ENCODE data around the gene LAMTOR3. TPM values are rescaled to one million over a fixed set of nuclear protein-coding genes. Genes with fewer than 3 reads are reported as not detected.

LAMTOR3 gene
- total RNA-seq, 1 experiment from 2014 or later, result 30.6 TPM

- H3K14ac ChIP-seq (ENCODE audit: insufficient read depth, low read length), result no peak overlapping the region
- H4K5ac ChIP-seq (ENCODE audit: insufficient read length, low read depth, low read length), result no peak overlapping the region
- H2AFZ ChIP-seq (ENCODE audit: low read length), result no peak overlapping the region
- H3K4me1 ChIP-seq (ENCODE audit: insufficient read depth, low read length), result no peaks in the 10 kb centered on the region
- no peak overlapping the region for H2BK12ac ChIP-seq (ENCODE audit: insufficient read length, low read depth, low read length)
- H3K27me3 Mint-ChIP-seq (ENCODE audit: low read depth), result no peaks in the 10 kb centered on the region
- H2AK5ac ChIP-seq (ENCODE audit: insufficient read length, low read length), result no peak overlapping the region
- H2BK5ac ChIP-seq (ENCODE audit: insufficient read length, low read length), result no peak overlapping the region
- no peak overlapping the region for H3T11ph ChIP-seq (ENCODE audit: low read length)
- peaks cover 12% of the 10 kb centered on the region for H3K23me2 ChIP-seq (ENCODE audit: insufficient read length, low read depth, low read length, poor library complexity, severe bottlenecking)
- no peak overlapping the region for H3K9ac ChIP-seq (ENCODE audit: extremely low read depth, insufficient read length, low read length)
- H3K4me2 ChIP-seq (ENCODE audit: insufficient read depth, insufficient read length, low read length), result no peak overlapping the region
- H3K79me2 ChIP-seq (ENCODE audit: insufficient read depth, low read length), result 0 out of 2 replicates have a peak, but pooled peaks cover 1% of the 10 kb centered on the region
- no peak overlapping the region for H3K56ac ChIP-seq (ENCODE audit: insufficient read length, low read depth, low read length)
- no peaks in the 10 kb centered on the region for H4K20me1 ChIP-seq (ENCODE audit: control insufficient read depth, insufficient read depth, insufficient read length)
- H3K27ac Mint-ChIP-seq, result no peak overlapping the region
- peaks cover 8% of the 10 kb centered on the region in 2 experiments for H3K4me1 Mint-ChIP-seq
- no peak for DNase-seq
- no peak overlapping the region for H4K8ac ChIP-seq (replicated peaks; ENCODE audit: insufficient read length, low read depth, low read length)
- TF ChIP-seq, protein P1, sequence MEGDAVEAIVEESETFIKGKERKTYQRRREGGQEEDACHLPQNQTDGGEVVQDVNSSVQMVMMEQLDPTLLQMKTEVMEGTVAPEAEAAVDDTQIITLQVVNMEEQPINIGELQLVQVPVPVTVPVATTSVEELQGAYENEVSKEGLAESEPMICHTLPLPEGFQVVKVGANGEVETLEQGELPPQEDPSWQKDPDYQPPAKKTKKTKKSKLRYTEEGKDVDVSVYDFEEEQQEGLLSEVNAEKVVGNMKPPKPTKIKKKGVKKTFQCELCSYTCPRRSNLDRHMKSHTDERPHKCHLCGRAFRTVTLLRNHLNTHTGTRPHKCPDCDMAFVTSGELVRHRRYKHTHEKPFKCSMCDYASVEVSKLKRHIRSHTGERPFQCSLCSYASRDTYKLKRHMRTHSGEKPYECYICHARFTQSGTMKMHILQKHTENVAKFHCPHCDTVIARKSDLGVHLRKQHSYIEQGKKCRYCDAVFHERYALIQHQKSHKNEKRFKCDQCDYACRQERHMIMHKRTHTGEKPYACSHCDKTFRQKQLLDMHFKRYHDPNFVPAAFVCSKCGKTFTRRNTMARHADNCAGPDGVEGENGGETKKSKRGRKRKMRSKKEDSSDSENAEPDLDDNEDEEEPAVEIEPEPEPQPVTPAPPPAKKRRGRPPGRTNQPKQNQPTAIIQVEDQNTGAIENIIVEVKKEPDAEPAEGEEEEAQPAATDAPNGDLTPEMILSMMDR (conservative IDR thresholded peaks at IDR 0.05), result no peak
- no peaks in the 10 kb centered on the region for H3K9me3 Mint-ChIP-seq
- no peak overlapping the region for H3K23ac ChIP-seq (ENCODE audit: insufficient read length, low read depth, low read length)
- no peaks in the 10 kb centered on the region for H3K36me3 Mint-ChIP-seq (ENCODE audit: insufficient read depth in 1 of 3, low read depth in 3 of 3)
- no peak overlapping the region for H3K4me3 Mint-ChIP-seq
- H3K18ac ChIP-seq (ENCODE audit: insufficient read length, low read depth, low read length), result no peak overlapping the region
- WGBS (ENCODE audit: extremely low coverage, insufficient read length, low lambda C conversion rate), result no CpG with 5 or more reads among the region's 2 CpGs
- no peaks in the 10 kb centered on the region for H3K27me3 ChIP-seq (ENCODE audit: insufficient read depth, low read length)
- H4K91ac ChIP-seq (ENCODE audit: insufficient read length, low read depth, low read length), result no peak overlapping the region
- no peak overlapping the region for H2BK120ac ChIP-seq (ENCODE audit: low read depth, low read length, poor library complexity, severe bottlenecking)
- H3K79me1 ChIP-seq (ENCODE audit: insufficient read depth, low read depth, low read length, poor library complexity, severe bottlenecking), result no peaks in the 10 kb centered on the region
- no peak overlapping the region for H2BK15ac ChIP-seq (ENCODE audit: low read depth, low read length)
- H3K27ac ChIP-seq (ENCODE audit: insufficient read length, low read depth, low read length), result no peak overlapping the region
- no peak overlapping the region for H3K4ac ChIP-seq (ENCODE audit: low read depth, low read length)
- H3K9me3 ChIP-seq (ENCODE audit: control insufficient read depth, low read depth, low read length), result no peaks in the 10 kb centered on the region
- H2BK20ac ChIP-seq (ENCODE audit: low read depth, low read length, poor library complexity, severe bottlenecking), result no peak overlapping the region
These were observed 2.9 kb downstream of the LAMTOR3 start for GRCh38 chr4:99891351-99891750.

Measured in H9 (cell line).